SK-N-MC (cell line): Measurements from ENCODE around the gene NKAIN2.
"Not testable (repeated sequence)": the region's sequence is repeated elsewhere in the genome, so short reads cannot be mapped to it uniquely, and the experiment has no call there.

Experiments
- DNase-seq: peaks from one replicate; pipeline ENCODE4 v3.0.0-alpha.2; 2011; ENCODE audit warnings: low read depth, low spot score
- H3K27ac ChIP-seq: fragments of 200-600 bp; sonication (generic); 2 replicates; pipeline ENCODE4 v1.5.1; 2016; ENCODE audit warnings: mixed run types
- H3K36me3 ChIP-seq: fragments of 200-600 bp; sonication (generic); 2 replicates; pipeline ENCODE4 v1.6.1; 2017; ENCODE audit warnings: antibody characterized with exemption, low read length, mixed read lengths; ENCODE audit not compliant: insufficient read depth
- H3K4me3 ChIP-seq: fragments of 200-600 bp; sonication (generic); 2 replicates; pipeline ENCODE4 v1.5.1; 2016
- H3K9ac ChIP-seq: fragments of 200-600 bp; sonication (generic); 2 replicates; pipeline ENCODE4 v1.8.0; 2017; ENCODE audit warnings: mixed run types, mixed read lengths; ENCODE audit not compliant: insufficient read length
- H3K9me3 ChIP-seq: fragments of 200-600 bp; sonication (generic); 2 replicates; pipeline ENCODE4 v1.6.1; 2017; ENCODE audit warnings: low read depth, mild to moderate bottlenecking, antibody characterized with exemption, low read length, moderate library complexity, mixed read lengths
- EZH2 ChIP-seq: fragments of 200-600 bp; sonication (generic); IDR thresholded peaks from one replicate; pipeline ENCODE4 v1.6.1; 2017; ENCODE audit warnings: antibody characterized with exemption
- FOXP2 ChIP-seq: optimal IDR thresholded peaks from 2 replicates; pipeline ENCODE3; 2011; ENCODE audit warnings: mild to moderate bottlenecking, moderate library complexity; ENCODE audit not compliant: insufficient read depth; ENCODE audit errors: extremely low read length, control extremely low read depth
- POLR2AphosphoS5 ChIP-seq: IDR thresholded peaks from 2 replicates; pipeline ENCODE4 v1.6.1; 2012; ENCODE audit warnings: mild to moderate bottlenecking, low read depth, low read length, borderline replicate concordance

Gene NKAIN2

DNA sequence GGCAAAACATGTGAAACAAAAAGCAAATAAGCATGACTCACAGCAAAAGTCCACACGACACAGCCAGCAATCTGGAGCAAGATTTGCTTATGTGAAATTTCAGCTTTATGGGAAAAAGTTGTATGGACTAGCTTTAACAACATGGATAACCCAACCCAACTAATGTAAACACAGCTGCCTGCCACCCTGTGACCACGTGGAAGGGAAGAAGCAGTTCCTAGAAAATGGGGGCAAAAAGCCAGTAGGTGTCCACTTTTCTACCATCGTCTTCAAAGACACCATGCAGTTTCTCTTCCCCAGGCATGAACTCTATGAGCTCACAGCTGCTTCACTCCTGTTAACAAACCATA is 733.2 kb downstream of the NKAIN2 start:
- no peaks in the 10 kb centered on the region for H3K36me3 ChIP-seq
- H3K9ac ChIP-seq = no peak overlapping the region
- no peak for DNase-seq
- H3K9me3 ChIP-seq = no peaks in the 10 kb centered on the region
- TF ChIP-seq FOXP2 (no peak), POLR2AphosphoS5 (no peak), EZH2 (no peak)
- H3K4me3 ChIP-seq = no peak overlapping the region
- no peak overlapping the region for H3K27ac ChIP-seq

DNA sequence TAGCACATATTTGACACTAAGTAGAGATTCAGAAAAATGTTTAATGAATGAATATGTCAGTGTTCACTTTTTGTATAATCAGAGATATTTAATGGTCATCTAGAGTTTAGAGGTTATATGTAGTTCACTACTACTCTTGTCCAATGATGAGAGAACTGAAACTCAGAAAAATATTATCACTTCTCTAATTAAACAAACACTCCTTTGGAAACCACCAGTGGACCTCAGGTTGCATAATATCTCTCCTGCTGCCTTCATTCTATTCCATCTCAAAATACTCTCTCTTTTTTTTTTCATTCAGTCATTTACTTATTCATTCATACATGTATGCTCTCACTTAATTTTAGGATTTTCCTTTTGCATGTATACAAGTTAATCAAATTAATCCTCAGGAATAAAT is 735.4 kb downstream of the NKAIN2 start:
- Histone ChIP-seq H3K27ac (no peak overlapping the region), H3K36me3 (no peaks in the 10 kb centered on the region), H3K4me3 (no peak overlapping the region), H3K9me3 (no peaks in the 10 kb centered on the region), H3K9ac (no peak overlapping the region)
- no peak for DNase-seq
- TF ChIP-seq EZH2 = no peak
- no peak for TF ChIP-seq FOXP2
- no peak for TF ChIP-seq POLR2AphosphoS5

DNA sequence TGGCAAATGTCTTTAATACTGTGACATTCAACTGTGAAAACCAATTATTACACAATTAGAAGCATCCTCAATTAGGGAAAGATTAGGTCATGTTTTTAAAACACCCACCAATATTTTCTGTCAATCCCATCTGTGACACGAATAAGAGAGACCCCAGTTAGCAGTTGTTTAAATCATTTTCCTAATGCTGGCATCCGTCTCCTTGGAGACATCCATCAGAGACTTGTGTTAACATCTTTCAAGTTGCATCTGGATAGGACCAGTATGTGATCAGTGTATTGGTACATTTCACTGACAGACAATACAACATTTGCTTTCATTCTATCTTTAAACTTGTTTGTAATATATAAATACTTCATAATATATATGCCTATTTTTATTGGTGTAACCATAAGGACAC is 737.9 kb downstream of the NKAIN2 start:
- Histone ChIP-seq H3K9me3 (no peaks in the 10 kb centered on the region), H3K4me3 (no peak overlapping the region), H3K9ac (no peak overlapping the region), H3K36me3 (no peaks in the 10 kb centered on the region), H3K27ac (no peak overlapping the region)
- no peak for DNase-seq
- TF ChIP-seq POLR2AphosphoS5 = no peak
- TF ChIP-seq EZH2 = no peak
- TF ChIP-seq FOXP2 = no peak

DNA sequence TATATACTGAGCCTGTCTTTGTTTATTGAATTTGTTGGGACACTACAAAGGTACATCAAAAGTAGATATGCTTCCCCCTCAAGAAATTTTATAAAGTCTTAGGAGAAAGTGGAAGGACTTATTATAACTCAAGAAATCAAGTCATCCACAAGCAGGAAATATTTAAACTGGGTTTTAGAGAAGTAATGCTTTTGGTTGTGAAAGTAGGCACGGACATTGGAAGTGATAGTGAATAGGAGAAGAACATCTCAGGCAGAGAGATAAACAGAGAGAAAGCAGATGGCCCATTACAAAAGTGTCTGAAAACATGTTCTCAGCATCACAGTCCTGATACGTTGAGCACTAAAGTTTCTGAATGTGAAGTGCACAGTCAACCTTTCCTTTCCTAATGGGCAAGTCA is 742.9 kb downstream of the NKAIN2 start:
- Histone ChIP-seq H3K4me3 (no peak overlapping the region), H3K36me3 (no peaks in the 10 kb centered on the region), H3K27ac (no peak overlapping the region), H3K9me3 (no peaks in the 10 kb centered on the region), H3K9ac (no peak overlapping the region)
- TF ChIP-seq EZH2 (no peak), POLR2AphosphoS5 (no peak), FOXP2 (no peak)
- DNase-seq = no peak

DNA sequence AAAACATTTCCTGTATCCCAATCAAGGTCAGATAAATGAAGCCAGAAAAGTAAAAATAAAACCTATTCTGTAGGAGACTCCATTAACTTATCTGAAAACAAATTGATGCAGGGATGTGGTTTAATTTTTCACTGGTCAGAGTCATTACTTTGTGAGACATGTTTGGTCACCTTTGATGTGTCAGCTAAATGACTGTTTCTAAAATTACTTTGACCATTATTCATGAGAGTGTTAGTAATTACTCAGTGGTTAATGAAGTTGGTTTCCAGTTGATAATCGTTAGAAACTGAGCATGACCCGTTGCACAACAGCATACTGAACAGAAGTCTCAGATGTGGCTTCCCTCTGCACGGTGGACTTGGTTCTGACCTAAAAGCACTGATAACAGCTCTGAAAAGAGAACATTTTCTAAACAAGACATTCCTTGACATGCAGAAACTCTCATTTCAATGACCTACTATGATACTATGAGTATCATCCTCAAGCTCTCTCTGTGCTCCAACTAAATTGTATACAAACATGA is 748.1 kb downstream of the NKAIN2 start:
- no peak for TF ChIP-seq EZH2
- no peak for TF ChIP-seq FOXP2
- H3K27ac ChIP-seq = no peak overlapping the region
- no peak overlapping the region for H3K9ac ChIP-seq
- no peak for DNase-seq
- H3K36me3 ChIP-seq = no peaks in the 10 kb centered on the region
- no peak overlapping the region for H3K4me3 ChIP-seq
- H3K9me3 ChIP-seq = no peaks in the 10 kb centered on the region

DNA sequence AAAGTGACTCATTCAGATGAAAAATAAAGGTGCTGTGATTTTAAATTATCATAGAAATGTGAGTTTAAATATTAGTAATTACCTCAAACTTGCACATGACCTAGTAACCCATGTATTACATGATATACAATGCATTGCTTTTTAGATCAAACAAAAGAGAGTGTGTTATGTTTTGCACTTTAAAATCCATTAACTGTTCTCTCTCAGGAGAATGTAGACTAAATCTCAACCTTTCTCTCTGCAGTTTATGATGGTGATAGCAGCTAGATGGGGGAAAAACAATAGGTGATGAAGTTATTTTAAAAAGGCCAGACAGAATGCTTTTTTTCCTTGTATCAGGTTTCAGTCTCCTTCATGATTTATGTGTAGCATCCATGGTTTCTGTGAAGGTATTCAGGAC is 754.2 kb downstream of the NKAIN2 start:
- TF ChIP-seq EZH2 (no peak), FOXP2 (no peak), POLR2AphosphoS5 (no peak)
- no peak overlapping the region for H3K4me3 ChIP-seq
- no peak for DNase-seq

DNA sequence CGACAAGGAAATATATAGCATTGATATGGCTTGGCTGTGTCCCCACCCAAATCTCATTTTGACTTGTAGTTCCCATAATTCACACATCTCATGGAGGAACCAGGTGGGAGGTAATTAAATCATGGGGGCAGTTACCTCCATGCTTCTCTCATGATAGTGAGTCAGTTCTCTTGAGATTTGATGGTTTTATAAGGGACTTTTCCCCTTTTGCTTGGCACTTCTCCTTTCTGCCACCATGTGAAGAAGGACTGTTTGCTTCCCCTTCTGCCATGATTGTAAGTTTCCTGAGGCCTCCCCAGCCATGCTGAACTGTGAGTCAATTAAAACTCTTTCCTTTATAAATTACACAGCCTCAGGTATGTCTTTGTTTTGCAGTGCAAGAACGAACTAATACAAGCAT is 756.4 kb downstream of the NKAIN2 start:
- not testable (repeated sequence) for H3K36me3 ChIP-seq, H3K9ac ChIP-seq, H3K27ac ChIP-seq, H3K9me3 ChIP-seq, DNase-seq, H3K4me3 ChIP-seq

More for the DNA sequence above, 754.2 kb downstream of the NKAIN2 start:
- no peak overlapping the region for H3K9ac ChIP-seq
- H3K36me3 ChIP-seq = no peaks in the 10 kb centered on the region
- H3K9me3 ChIP-seq = no peaks in the 10 kb centered on the region
- H3K27ac ChIP-seq = no peak overlapping the region

DNA sequence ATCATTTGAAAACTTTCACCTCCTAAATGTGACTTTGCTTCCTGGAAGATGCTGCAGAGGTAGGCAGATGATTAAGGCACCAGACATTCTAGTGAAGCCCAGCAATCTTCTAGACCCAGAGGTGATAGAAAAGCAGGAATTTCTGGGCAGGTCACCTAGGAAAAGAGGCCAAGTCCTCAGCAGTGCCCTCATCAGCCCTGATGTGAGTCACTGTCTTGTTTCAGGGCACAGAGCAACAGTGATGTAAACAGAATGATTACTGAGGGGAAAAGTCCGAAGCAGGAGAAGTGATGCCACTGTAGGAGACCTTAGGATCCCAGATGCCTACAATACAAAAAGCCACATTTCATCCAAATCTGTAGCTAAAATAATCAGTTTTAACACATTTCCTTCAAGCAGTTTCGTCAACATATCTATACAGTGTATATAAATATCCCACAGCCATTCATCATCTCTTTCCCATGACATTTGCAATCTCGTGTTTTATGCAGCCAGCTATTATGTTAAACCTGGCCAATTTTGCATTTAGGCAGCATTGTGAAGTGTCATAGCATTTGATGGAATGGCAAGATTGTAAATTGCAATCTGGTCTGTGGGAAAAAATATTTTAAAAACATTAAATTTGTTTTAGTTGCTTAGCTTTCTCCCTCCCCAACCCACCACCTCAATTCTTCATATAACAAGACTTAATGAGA is 757.4 kb downstream of the NKAIN2 start:
- DNase-seq = no peak
- Histone ChIP-seq H3K4me3 (no peak overlapping the region), H3K9me3 (no peaks in the 10 kb centered on the region), H3K36me3 (no peaks in the 10 kb centered on the region), H3K9ac (no peak overlapping the region), H3K27ac (no peak overlapping the region)
- TF ChIP-seq POLR2AphosphoS5 = no peak
- no peak for TF ChIP-seq FOXP2
- no peak for TF ChIP-seq EZH2

DNA sequence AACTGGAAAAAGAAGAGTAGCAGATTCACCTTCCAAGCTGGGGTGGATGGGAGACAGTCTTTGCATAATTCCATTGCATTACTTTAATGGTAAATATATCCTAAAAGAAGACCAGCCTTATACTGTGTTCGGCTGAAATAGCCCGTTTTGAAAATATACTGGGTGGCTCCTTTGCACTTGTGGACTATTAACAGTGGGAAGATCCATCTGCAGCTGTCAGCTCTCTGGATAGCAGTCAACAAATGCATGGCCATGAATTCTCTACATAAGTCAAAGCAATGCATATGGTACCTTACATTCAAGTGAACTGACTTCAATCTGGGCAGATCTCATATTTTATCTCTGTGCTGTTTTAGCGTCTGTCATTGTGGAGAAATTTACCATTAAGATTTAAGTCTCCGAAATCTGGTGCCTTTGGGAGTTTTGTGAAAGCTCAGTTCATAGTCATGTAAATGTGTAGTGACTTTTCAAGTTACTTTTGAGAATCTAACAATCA is 758.0 kb downstream of the NKAIN2 start:
- no peak overlapping the region for H3K27ac ChIP-seq
- no peaks in the 10 kb centered on the region for H3K9me3 ChIP-seq
- TF ChIP-seq FOXP2 = no peak
- TF ChIP-seq POLR2AphosphoS5 = no peak
- no peak for TF ChIP-seq EZH2
- H3K4me3 ChIP-seq = no peak overlapping the region
- no peak overlapping the region for H3K9ac ChIP-seq
- no peaks in the 10 kb centered on the region for H3K36me3 ChIP-seq
- no peak for DNase-seq

DNA sequence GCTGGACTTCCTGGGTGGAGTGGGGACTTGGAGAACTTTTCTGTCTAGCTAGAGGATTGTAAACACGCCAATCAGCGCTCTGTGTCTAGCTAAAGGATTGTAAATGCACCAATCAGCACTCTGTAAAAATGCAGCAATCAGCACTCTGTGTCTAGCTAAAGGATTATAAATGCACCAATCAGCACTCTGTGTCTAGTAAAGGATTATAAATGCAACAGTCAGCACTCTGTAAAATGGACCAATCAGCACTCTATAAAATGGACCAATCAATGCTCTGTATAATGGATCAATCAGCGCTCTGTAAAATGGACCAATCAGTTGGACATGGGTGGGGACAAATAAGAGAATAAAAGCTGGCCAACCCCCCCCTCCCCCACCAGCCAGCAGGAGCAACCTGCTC is 760.5 kb downstream of the NKAIN2 start:
- not testable (repeated sequence) for H3K9ac ChIP-seq, H3K36me3 ChIP-seq, DNase-seq, H3K9me3 ChIP-seq, H3K4me3 ChIP-seq, H3K27ac ChIP-seq
